Temporal lobe (tissue), 1 donor: ENCODE measurements around the gene TRA2B. TPM values are rescaled to one million over a fixed set of nuclear protein-coding genes. Genes with fewer than 3 reads are reported as not detected.

Source experiments
- total RNA-seq: library from RNA; depleted of rRNA; stranded (reverse); fragments of >200 nt; gene quantifications from one replicate; pipeline ENCODE4 v1.2.3, GENCODE V29; 2014

The TRA2B gene
- total RNA-seq, 1 donor from 2014 or later = 168 TPM

Other genes with a start within 250 kb of the TRA2B start
- 15.2 TPM for gene IGF2BP2, start 113.0 kb downstream of the TRA2B start, total RNA-seq
- 28.8 TPM for gene ETV5, start 171.1 kb upstream of the TRA2B start, total RNA-seq